ENCODE results near the gene MRPL24.

The MRPL24 gene

DNA sequence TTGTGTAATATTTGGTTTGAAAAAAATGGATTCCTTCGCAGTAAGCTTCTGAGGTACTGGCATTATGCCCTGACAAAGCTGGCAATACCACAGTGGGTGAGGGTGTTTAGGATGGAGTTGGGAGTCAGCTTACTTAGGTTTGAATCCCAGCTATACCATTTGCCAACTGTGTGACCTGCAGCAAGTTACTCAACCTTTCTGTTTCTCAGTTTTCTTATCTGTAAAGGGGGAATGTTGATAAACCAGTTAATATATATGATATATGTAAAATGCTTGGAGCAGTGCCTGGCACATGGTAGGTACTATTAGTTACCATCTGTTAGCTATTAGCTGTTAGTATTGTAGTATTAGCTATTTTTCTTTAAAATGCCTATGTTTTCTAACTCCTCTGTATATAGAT lies 15.5 kb upstream of the MRPL24 start:
- no peak for DNase-seq
- H3K27me3 ChIP-seq = no peaks in the 10 kb centered on the region
- peaks cover 0 to 12% (median 10%) of the 10 kb centered on the region in 4 donors for H3K4me1 ChIP-seq
- intact Hi-C loops (cut with DNase I; ENCODE audit: low total_unique reads) = no loop called here
- H3K9me3 ChIP-seq = no peaks in the 10 kb centered on the region
- TF ChIP-seq, protein P1, sequence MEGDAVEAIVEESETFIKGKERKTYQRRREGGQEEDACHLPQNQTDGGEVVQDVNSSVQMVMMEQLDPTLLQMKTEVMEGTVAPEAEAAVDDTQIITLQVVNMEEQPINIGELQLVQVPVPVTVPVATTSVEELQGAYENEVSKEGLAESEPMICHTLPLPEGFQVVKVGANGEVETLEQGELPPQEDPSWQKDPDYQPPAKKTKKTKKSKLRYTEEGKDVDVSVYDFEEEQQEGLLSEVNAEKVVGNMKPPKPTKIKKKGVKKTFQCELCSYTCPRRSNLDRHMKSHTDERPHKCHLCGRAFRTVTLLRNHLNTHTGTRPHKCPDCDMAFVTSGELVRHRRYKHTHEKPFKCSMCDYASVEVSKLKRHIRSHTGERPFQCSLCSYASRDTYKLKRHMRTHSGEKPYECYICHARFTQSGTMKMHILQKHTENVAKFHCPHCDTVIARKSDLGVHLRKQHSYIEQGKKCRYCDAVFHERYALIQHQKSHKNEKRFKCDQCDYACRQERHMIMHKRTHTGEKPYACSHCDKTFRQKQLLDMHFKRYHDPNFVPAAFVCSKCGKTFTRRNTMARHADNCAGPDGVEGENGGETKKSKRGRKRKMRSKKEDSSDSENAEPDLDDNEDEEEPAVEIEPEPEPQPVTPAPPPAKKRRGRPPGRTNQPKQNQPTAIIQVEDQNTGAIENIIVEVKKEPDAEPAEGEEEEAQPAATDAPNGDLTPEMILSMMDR (IDR thresholded peaks at IDR 0.05) = no peak
- no peaks in the 10 kb centered on the region for H3K36me3 ChIP-seq
- H3K4me3 ChIP-seq = no peak overlapping the region
- no peak overlapping the region for H3K27ac ChIP-seq

DNA sequence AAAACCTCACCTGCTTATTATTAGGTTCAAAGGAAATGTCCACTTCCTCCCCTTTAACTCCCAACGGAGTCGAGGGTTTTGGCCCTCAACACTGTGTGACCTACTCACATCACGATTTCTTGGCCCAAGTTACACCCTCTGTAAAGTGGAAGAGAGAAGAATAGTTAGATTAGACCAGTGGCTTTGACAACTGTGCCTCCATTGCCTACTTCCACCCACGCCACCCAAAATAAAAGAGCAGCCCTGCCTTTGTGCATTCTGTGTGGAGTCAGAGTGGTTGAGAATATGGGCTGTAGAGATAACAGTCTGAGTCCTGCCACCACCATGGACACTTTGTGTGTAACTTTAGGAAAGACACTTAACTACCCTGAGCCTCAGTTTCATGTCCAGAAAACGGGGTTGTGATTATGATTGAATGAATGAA lies 14.7 kb upstream of the MRPL24 start:
- intact Hi-C loops (cut with DNase I; ENCODE audit: low total_unique reads) = no loop called here
- TF ChIP-seq, protein P1 (IDR thresholded peaks at IDR 0.05) = no peak
- H3K9me3 ChIP-seq = no peaks in the 10 kb centered on the region

DNA sequence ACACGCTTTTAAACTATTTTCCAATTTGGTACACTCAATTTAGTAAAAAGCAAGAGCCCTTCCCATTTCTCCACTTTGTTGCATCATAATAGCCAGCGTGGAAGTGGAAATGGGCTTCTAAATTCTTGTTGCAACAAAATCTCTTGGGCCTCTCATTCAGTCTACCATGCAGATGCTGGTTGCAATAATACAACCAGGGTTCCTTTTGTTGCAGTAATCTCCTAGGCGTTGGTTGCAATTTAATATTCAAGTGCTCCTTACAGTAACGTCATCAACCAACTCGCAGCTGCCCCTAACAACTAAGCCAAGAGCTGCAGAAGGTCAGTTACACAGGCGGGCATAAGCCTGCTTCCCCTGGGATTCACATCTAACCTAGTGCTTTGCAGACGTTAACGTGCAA lies 13.3 kb upstream of the MRPL24 start:
- peak in 1 of 2 donors; percentile 25 for DNase-seq
- no peak overlapping the region for H3K27ac ChIP-seq
- intact Hi-C loops (cut with DNase I; ENCODE audit: low total_unique reads) = no loop called here

More for the DNA sequence above, 14.7 kb upstream of the MRPL24 start:
- DNase-seq = peak in 1 of 2 donors; percentile 5
- Histone ChIP-seq H3K36me3 (no peaks in the 10 kb centered on the region), H3K27ac (no peak overlapping the region), H3K4me1 (peaks cover 0 to 12% (median 10%) of the 10 kb centered on the region in 4 donors), H3K27me3 (no peaks in the 10 kb centered on the region), H3K4me3 (no peak overlapping the region)

DNA sequence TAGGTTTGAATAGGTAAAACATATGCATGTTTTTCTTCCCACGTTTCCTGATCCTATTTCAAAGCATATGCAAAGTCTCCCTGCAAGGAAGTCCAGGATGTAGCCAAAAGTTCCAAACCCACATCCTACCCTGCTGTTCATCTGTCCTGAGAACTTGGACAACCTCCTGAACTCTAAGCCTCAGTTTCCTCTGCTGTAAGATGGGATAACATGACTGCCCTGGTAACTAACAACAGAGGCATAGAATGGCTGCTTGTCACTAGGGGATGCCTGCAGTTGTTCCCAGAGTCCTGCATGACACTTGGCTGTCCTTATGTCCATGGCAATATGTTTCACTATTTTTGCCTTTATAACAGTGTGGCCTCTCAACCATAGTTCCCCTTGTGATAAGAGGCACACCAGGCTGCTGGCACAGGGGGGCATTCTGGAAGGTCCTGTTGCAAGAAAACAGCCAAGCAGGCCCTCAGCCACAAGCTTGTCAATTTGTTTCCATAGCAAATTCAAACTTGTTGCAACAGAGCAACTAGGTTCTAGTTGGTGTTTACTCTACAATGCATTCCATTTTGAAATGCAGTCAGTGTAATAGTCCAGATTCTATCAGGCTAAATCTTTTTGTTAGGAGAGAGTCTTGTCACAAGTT lies 12.1 kb upstream of the MRPL24 start:
- no peaks in the 10 kb centered on the region for H3K9me3 ChIP-seq
- H3K36me3 ChIP-seq = no peaks in the 10 kb centered on the region
- DNase-seq = peak in 1 of 2 donors; percentile 40
- intact Hi-C loops (cut with DNase I; ENCODE audit: low total_unique reads) = no loop called here
- no peaks in the 10 kb centered on the region for H3K27me3 ChIP-seq
- peak overlapping the region in 1 of 2 donors; percentile 82 for H3K4me3 ChIP-seq
- H3K4me1 ChIP-seq = peaks cover 0 to 36% (median 33%) of the 10 kb centered on the region in 4 donors
- peak overlapping the region; percentile 98 to 99 for H3K27ac ChIP-seq
- TF ChIP-seq, protein P1 (IDR thresholded peaks at IDR 0.05) = no peak

More for the DNA sequence above, 13.3 kb upstream of the MRPL24 start:
- Histone ChIP-seq H3K4me3 (no peak overlapping the region), H3K27me3 (no peaks in the 10 kb centered on the region), H3K9me3 (no peaks in the 10 kb centered on the region), H3K36me3 (no peaks in the 10 kb centered on the region), H3K4me1 (peaks cover 0 to 23% (median 20%) of the 10 kb centered on the region in 4 donors)
- TF ChIP-seq, protein P1 (IDR thresholded peaks at IDR 0.05) = no peak

DNA sequence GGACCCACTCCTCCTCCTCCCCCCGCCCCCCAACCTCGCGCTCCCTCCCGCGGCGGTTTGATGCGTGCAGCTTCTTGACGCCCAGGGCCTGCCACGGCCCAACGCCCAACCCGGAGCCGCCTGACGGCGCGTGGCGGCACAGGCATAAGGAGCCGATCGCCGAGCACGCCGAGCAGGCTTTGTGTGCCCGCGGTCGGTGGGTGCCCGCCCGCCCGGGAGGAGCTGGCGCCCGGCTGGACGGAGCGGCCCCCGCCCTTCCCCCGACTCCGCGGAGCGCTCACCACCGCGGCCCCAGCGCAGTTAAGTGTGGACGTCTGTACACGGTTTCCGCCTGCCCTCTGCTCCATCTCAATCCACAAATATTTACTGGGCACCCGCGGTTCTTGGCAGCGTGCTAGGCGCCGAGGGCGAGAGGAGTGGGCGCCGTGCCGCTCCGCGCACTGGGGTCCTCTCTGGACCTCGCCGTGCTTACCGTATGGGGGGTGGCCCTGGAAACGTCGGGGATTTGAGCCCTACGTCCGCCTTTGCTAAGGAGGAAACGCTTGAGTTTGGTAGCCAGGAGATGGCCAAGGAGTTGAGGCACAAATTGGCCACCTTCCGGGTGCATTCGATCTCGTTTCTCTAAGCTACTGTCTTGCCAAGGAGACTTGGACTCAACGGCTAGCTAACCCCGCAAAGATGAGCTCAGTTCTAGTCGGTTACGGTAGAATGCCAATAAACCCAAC lies 11.0 kb upstream of the MRPL24 start:
- intact Hi-C loops (cut with DNase I; ENCODE audit: low total_unique reads) = no loop called here
- peak; percentile 97 to 99 for DNase-seq
- H3K4me3 ChIP-seq = peak overlapping the region; percentile 82 to 91
- peak overlapping the region; percentile 98 to 99 for H3K27ac ChIP-seq
- TF ChIP-seq, protein P1 (IDR thresholded peaks at IDR 0.05) = no peak
- peaks cover 0 to 44% (median 40%) of the 10 kb centered on the region in 4 donors for H3K4me1 ChIP-seq
- no peaks in the 10 kb centered on the region for H3K9me3 ChIP-seq
- H3K36me3 ChIP-seq = no peaks in the 10 kb centered on the region
- no peaks in the 10 kb centered on the region for H3K27me3 ChIP-seq
